ENCODE data around the gene CLTC. TPM values are rescaled to one million over a fixed set of nuclear protein-coding genes. Genes with fewer than 3 reads are reported as not detected.

The CLTC gene
- total RNA-seq, 6 experiments from 2014 or later = 354 to 460 (median 397) TPM

- Mint-ChIP-seq H3K4me3 (no peak overlapping the region), H3K9me3 (no peaks in the 10 kb centered on the region), H3K27ac (no peak overlapping the region; the same call in 1 of the 2 replicates), H3K36me3 (ENCODE audit: low read depth) (peaks cover 75% of the 10 kb centered on the region), H3K4me1 (ENCODE audit: low read depth) (peaks cover 18% of the 10 kb centered on the region), H3K27me3 (ENCODE audit: insufficient read depth) (peaks cover 6% of the 10 kb centered on the region)
- TF ChIP-seq, protein P1, sequence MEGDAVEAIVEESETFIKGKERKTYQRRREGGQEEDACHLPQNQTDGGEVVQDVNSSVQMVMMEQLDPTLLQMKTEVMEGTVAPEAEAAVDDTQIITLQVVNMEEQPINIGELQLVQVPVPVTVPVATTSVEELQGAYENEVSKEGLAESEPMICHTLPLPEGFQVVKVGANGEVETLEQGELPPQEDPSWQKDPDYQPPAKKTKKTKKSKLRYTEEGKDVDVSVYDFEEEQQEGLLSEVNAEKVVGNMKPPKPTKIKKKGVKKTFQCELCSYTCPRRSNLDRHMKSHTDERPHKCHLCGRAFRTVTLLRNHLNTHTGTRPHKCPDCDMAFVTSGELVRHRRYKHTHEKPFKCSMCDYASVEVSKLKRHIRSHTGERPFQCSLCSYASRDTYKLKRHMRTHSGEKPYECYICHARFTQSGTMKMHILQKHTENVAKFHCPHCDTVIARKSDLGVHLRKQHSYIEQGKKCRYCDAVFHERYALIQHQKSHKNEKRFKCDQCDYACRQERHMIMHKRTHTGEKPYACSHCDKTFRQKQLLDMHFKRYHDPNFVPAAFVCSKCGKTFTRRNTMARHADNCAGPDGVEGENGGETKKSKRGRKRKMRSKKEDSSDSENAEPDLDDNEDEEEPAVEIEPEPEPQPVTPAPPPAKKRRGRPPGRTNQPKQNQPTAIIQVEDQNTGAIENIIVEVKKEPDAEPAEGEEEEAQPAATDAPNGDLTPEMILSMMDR (IDR thresholded peaks at IDR 0.05) = no peak
- DNase-seq = no peak
Observed at GRCh38 chr17:59693582-59693981, 73.9 kb downstream of the CLTC start.

DNA sequence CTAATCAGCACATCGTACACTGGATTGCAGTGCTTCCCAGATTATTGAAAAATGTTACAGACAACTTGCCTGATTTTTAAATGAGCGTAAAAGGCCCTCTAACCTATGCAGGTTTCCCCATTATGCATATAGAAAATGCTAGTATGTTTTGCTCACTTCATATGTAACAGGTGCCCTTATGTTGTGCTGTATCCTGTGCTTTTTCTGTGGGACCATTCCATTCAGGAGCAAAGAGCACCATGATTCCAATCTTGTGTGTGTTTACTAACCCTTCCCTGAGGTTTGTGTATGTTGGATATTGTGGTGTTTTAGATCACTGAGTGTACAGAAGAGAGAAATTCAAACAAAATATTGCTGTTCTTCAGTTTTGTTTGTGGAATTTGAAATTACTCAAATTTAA lies 74.6 kb downstream of the CLTC start:
- H3K4me3 Mint-ChIP-seq = peak overlapping the region; percentile 48; the same call in 1 of the 2 replicates
- H3K27ac Mint-ChIP-seq = peak overlapping the region; percentile 63; the same call in 1 of the 2 replicates
- peaks cover 79% of the 10 kb centered on the region for H3K36me3 Mint-ChIP-seq (ENCODE audit: low read depth)
- peaks cover 20% of the 10 kb centered on the region for H3K4me1 Mint-ChIP-seq (ENCODE audit: low read depth)
- TF ChIP-seq, protein P1 (IDR thresholded peaks at IDR 0.05) = no peak
- H3K9me3 Mint-ChIP-seq = no peaks in the 10 kb centered on the region
- peaks cover 6% of the 10 kb centered on the region for H3K27me3 Mint-ChIP-seq (ENCODE audit: insufficient read depth)
- DNase-seq = no peak

GRCh38 chr17:59695945-59696681 lies 76.4 kb downstream of the CLTC start:
- Mint-ChIP-seq H3K27me3 (ENCODE audit: insufficient read depth) (peaks cover 9% of the 10 kb centered on the region), H3K4me3 (no peak overlapping the region), H3K4me1 (ENCODE audit: low read depth) (peaks cover 36% of the 10 kb centered on the region), H3K9me3 (no peaks in the 10 kb centered on the region; the same call in 1 of the 2 replicates), H3K36me3 (ENCODE audit: low read depth) (peaks cover 72% of the 10 kb centered on the region), H3K27ac (peak overlapping the region; percentile 48; the same call in 1 of the 2 replicates)
- DNase-seq = no peak
- TF ChIP-seq, protein P1 (IDR thresholded peaks at IDR 0.05) = no peak

- DNase-seq = no peak
- H3K36me3 Mint-ChIP-seq (ENCODE audit: low read depth) = peaks cover 67% of the 10 kb centered on the region
- no peaks in the 10 kb centered on the region; the same call in 1 of the 2 replicates for H3K9me3 Mint-ChIP-seq
- TF ChIP-seq, protein P1 (IDR thresholded peaks at IDR 0.05) = no peak
- peaks cover 11% of the 10 kb centered on the region for H3K27me3 Mint-ChIP-seq (ENCODE audit: insufficient read depth)
- peaks cover 37% of the 10 kb centered on the region for H3K4me1 Mint-ChIP-seq (ENCODE audit: low read depth)
- H3K4me3 Mint-ChIP-seq = peak overlapping the region; percentile 43; the same call in 1 of the 2 replicates
- peak overlapping the region; percentile 66 for H3K27ac Mint-ChIP-seq
Observed at GRCh38 chr17:59696682-59697277, 77.1 kb downstream of the CLTC start.

GRCh38 chr17:59698143-59698542 lies 78.4 kb downstream of the CLTC start:
- TF ChIP-seq, protein P1 (IDR thresholded peaks at IDR 0.05) = no peak
- no peak for DNase-seq
- H3K36me3 Mint-ChIP-seq (ENCODE audit: low read depth) = peaks cover 61% of the 10 kb centered on the region
- H3K9me3 Mint-ChIP-seq = no peaks in the 10 kb centered on the region; the same call in 1 of the 2 replicates
- peaks cover 11% of the 10 kb centered on the region for H3K27me3 Mint-ChIP-seq (ENCODE audit: insufficient read depth)
- peak overlapping the region; percentile 39 for H3K27ac Mint-ChIP-seq
- peak overlapping the region; percentile 43; the same call in 1 of the 2 replicates for H3K4me3 Mint-ChIP-seq
- peaks cover 44% of the 10 kb centered on the region for H3K4me1 Mint-ChIP-seq (ENCODE audit: low read depth)

Data from HFFc6 (cell line).